Measurements from ENCODE around the gene ITK. TPM values are rescaled to one million over a fixed set of nuclear protein-coding genes. Genes with fewer than 3 reads are reported as not detected.
"Not testable (repeated sequence)": the region's sequence is repeated elsewhere in the genome, so short reads cannot be mapped to it uniquely, and the experiment has no call there.

ITK gene
- polyA plus RNA-seq, 1 donor (not counting 4 experiments of a cell fraction or from before 2014, with no cell fraction given), result not detected

DNA sequence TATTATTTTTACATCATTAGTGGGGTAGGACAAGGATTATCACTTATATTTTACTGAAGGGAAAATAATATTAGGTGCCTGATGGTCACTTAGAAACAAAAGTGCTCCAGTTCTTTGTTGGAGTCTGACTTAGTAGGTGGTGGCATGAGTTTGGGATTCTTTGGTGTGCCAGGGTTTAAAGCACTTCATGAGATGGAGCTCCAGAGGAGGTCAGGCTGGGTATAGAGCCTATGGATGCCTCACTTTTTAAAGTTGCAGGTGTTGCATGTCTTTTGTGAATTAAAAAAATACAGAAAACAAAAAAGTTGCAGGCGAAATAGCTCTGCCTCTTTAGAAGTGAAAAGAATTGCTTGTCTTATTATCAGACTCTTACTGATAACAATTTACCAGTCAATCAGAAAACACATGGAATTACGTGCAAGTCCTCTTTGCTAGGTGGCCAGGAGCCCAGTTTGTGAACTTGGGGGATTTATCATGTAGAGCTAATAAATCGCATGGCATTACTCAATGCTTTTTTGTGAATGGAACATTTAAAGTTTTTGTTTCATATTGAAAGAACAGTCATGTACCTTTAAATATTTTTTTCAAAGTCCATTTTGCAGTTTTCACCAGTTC is 1.6 kb downstream of the ITK start:
- Histone ChIP-seq H3K4me2 (ENCODE audit: control insufficient read depth, extremely low read depth, insufficient read depth, low read depth, low read length) (no peak overlapping the region), H3K27ac (ENCODE audit: control insufficient read depth, insufficient read depth, low read length) (no peak overlapping the region), H3K4me3 (ENCODE audit: control insufficient read depth in 2 of 3, extremely low read depth in 1 of 3, insufficient read depth in 2 of 3, low read depth in 1 of 3, low read length in 3 of 3) (no peak overlapping the region), H3K4me1 (ENCODE audit: control insufficient read depth, extremely low read depth, insufficient read depth, low read length) (no peaks in the 10 kb centered on the region), H3K27me3 (ENCODE audit: control insufficient read depth, extremely low read depth, insufficient read depth, low read length) (no peaks in the 10 kb centered on the region), H3K79me2 (ENCODE audit: control insufficient read depth, insufficient read depth, low read length) (no peaks in the 10 kb centered on the region), H4K20me1 (ENCODE audit: control insufficient read depth, extremely low read depth, insufficient read depth, low read length) (no peaks in the 10 kb centered on the region), H3K9ac (ENCODE audit: control insufficient read depth, extremely low read depth, insufficient read depth, low read length) (no peak overlapping the region), H3K9me3 (ENCODE audit: control insufficient read depth, low read depth, low read length) (no peaks in the 10 kb centered on the region), H3K9me1 (ENCODE audit: control insufficient read depth, extremely low read depth, insufficient read depth, low read length) (no peaks in the 10 kb centered on the region), H2AFZ (ENCODE audit: control insufficient read depth, low read length) (no peak overlapping the region), H3K36me3 (ENCODE audit: control insufficient read depth in 2 of 2, extremely low read depth in 1 of 2, insufficient read depth in 2 of 2, low read length in 2 of 2) (no peaks in the 10 kb centered on the region)
- TF ChIP-seq, protein P1, sequence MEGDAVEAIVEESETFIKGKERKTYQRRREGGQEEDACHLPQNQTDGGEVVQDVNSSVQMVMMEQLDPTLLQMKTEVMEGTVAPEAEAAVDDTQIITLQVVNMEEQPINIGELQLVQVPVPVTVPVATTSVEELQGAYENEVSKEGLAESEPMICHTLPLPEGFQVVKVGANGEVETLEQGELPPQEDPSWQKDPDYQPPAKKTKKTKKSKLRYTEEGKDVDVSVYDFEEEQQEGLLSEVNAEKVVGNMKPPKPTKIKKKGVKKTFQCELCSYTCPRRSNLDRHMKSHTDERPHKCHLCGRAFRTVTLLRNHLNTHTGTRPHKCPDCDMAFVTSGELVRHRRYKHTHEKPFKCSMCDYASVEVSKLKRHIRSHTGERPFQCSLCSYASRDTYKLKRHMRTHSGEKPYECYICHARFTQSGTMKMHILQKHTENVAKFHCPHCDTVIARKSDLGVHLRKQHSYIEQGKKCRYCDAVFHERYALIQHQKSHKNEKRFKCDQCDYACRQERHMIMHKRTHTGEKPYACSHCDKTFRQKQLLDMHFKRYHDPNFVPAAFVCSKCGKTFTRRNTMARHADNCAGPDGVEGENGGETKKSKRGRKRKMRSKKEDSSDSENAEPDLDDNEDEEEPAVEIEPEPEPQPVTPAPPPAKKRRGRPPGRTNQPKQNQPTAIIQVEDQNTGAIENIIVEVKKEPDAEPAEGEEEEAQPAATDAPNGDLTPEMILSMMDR (optimal IDR thresholded peaks at IDR 0.05 in 1 of 3, IDR thresholded peaks at IDR 0.05 in 1 of 3, conservative IDR thresholded peaks at IDR 0.05 in 1 of 3; ENCODE audit: extremely low read depth in 1 of 3, insufficient read depth in 2 of 3, low read length in 3 of 3), result no peak
- TF ChIP-seq EZH2 (IDR thresholded peaks at IDR 0.05; ENCODE audit: low read length), result no peak
- dilution Hi-C loops (cut with MboI; ENCODE audit: extremely low pct_ligation_motif_present, low sequenced_read_pairs), result no loop called here
- no peak for FAIRE-seq
- no peak for DNase-seq (ENCODE audit: low read depth, low spot score)

- DNase-seq (ENCODE audit: low read depth, low spot score) (no peak), FAIRE-seq (no peak)
Measured at GRCh38 chr5:157184117-157184670, 3.6 kb downstream of the ITK start.

DNA sequence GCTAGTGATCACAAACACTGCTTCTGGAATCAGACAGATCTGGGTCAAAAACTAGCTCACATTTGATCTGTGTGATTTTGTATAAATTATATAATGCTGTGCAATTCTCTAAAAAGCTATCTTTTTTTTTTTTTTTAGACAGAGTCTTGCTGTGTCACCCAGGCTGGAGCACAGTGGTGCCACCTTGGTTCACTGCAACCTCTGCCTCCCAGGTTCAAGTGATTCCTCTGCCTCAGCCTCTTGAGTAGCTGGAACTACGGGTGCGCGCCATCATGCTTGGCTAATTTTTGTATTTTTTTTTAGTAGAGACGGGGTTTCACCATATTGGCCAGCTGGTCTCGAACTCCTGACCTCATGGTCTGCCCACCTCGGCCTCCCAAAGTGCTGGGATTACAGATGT is 4.5 kb downstream of the ITK start:
- H3K9me3 ChIP-seq (ENCODE audit: control insufficient read depth, low read depth, low read length); H3K27me3 ChIP-seq (ENCODE audit: control insufficient read depth, extremely low read depth, insufficient read depth, low read length); H3K9ac ChIP-seq (ENCODE audit: control insufficient read depth, extremely low read depth, insufficient read depth, low read length); H3K36me3 ChIP-seq (ENCODE audit: control insufficient read depth in 2 of 2, extremely low read depth in 1 of 2, insufficient read depth in 2 of 2, low read length in 2 of 2); H3K9me1 ChIP-seq (ENCODE audit: control insufficient read depth, extremely low read depth, insufficient read depth, low read length); H3K79me2 ChIP-seq (ENCODE audit: control insufficient read depth, insufficient read depth, low read length); H2AFZ ChIP-seq (ENCODE audit: control insufficient read depth, low read length); DNase-seq (ENCODE audit: low read depth, low spot score); FAIRE-seq; H3K27ac ChIP-seq (ENCODE audit: control insufficient read depth, insufficient read depth, low read length); H3K4me1 ChIP-seq (ENCODE audit: control insufficient read depth, extremely low read depth, insufficient read depth, low read length); H3K4me2 ChIP-seq (ENCODE audit: control insufficient read depth, extremely low read depth, insufficient read depth, low read depth, low read length); dilution Hi-C loops (cut with MboI; ENCODE audit: extremely low pct_ligation_motif_present, low sequenced_read_pairs); H3K4me3 ChIP-seq (ENCODE audit: control insufficient read depth in 2 of 3, extremely low read depth in 1 of 3, insufficient read depth in 2 of 3, low read depth in 1 of 3, low read length in 3 of 3); H4K20me1 ChIP-seq (ENCODE audit: control insufficient read depth, extremely low read depth, insufficient read depth, low read length): not testable (repeated sequence)

More at GRCh38 chr5:157184117-157184670, 3.6 kb downstream of the ITK start:
- no peak overlapping the region for H3K9ac ChIP-seq (ENCODE audit: control insufficient read depth, extremely low read depth, insufficient read depth, low read length)
- no peak overlapping the region for H3K4me3 ChIP-seq (ENCODE audit: control insufficient read depth in 2 of 3, extremely low read depth in 1 of 3, insufficient read depth in 2 of 3, low read depth in 1 of 3, low read length in 3 of 3)
- no peaks in the 10 kb centered on the region for H3K4me1 ChIP-seq (ENCODE audit: control insufficient read depth, extremely low read depth, insufficient read depth, low read length)
- dilution Hi-C loops (cut with MboI; ENCODE audit: extremely low pct_ligation_motif_present, low sequenced_read_pairs), result no loop called here
- H3K27ac ChIP-seq (ENCODE audit: control insufficient read depth, insufficient read depth, low read length), result no peak overlapping the region
- no peaks in the 10 kb centered on the region for H3K79me2 ChIP-seq (ENCODE audit: control insufficient read depth, insufficient read depth, low read length)
- H2AFZ ChIP-seq (ENCODE audit: control insufficient read depth, low read length), result no peak overlapping the region
- no peaks in the 10 kb centered on the region for H3K27me3 ChIP-seq (ENCODE audit: control insufficient read depth, extremely low read depth, insufficient read depth, low read length)
- no peaks in the 10 kb centered on the region for H3K9me3 ChIP-seq (ENCODE audit: control insufficient read depth, low read depth, low read length)
- no peaks in the 10 kb centered on the region for H3K36me3 ChIP-seq (ENCODE audit: control insufficient read depth in 2 of 2, extremely low read depth in 1 of 2, insufficient read depth in 2 of 2, low read length in 2 of 2)
- TF ChIP-seq, protein P1 (optimal IDR thresholded peaks at IDR 0.05 in 1 of 3, IDR thresholded peaks at IDR 0.05 in 1 of 3, conservative IDR thresholded peaks at IDR 0.05 in 1 of 3; ENCODE audit: extremely low read depth in 1 of 3, insufficient read depth in 2 of 3, low read length in 3 of 3), result no peak
- TF ChIP-seq EZH2 (IDR thresholded peaks at IDR 0.05; ENCODE audit: low read length), result no peak
- H3K4me2 ChIP-seq (ENCODE audit: control insufficient read depth, extremely low read depth, insufficient read depth, low read depth, low read length), result no peak overlapping the region
- H4K20me1 ChIP-seq (ENCODE audit: control insufficient read depth, extremely low read depth, insufficient read depth, low read length), result no peaks in the 10 kb centered on the region
- no peaks in the 10 kb centered on the region for H3K9me1 ChIP-seq (ENCODE audit: control insufficient read depth, extremely low read depth, insufficient read depth, low read length)
